H1 (cell line): ENCODE measurements around the gene ZBTB2. TPM values are rescaled to one million over a fixed set of nuclear protein-coding genes. Genes with fewer than 3 reads are reported as not detected.

Experiments
- polyA plus RNA-seq, 7 experiments: library from polyadenylated mRNA; depleted of rRNA in 3 of 7; stranded (reverse) in 5 of 7; unstranded in 2 of 7; fragments of >200 nt in 5 of 7; fragments of 200-250 nt in 2 of 7; gene quantifications; 1 replicate in 5 of 7; 2 replicates in 1 of 7; 4 replicates in 1 of 7; pipeline versions ENCODE4 v1.2.1 to v1.2.3, GENCODE V29; 2011 to 2013; ENCODE audit warnings: missing spikeins in 2 of 7, mixed read lengths in 2 of 7
- small RNA-seq: library from polyadenylated mRNA; stranded (forward); fragments of <200 nt; extraction: miRNeasy Mini kit (QIAGEN cat#:217004); gene quantifications from one replicate; pipeline ENCODE3, GENCODE V24; 2013; ENCODE audit not compliant: insufficient read depth
- total RNA-seq: library from RNA; stranded (reverse); fragmentation: NEBNext Ultra II Directional; extraction: Animal tissue kit (Norgen Biotek cat#: 25700); gene quantifications from 2 replicates; pipeline ENCODE4 v1.2.1, GENCODE V29; 2021

ZBTB2 gene
- total and polyA plus RNA-seq, 2 of the 8 experiments (the other 6 are each of a cell fraction or from before 2014, with no cell fraction given): 16.1 to 23.7 TPM

Small RNA genes within 50 kb of the gene (small RNA-seq; reads per million reads assigned to genes)
- not detected for gene RF00019

Other genes with a start within 250 kb of the ZBTB2 start
- gene AKAP12, start 151.6 kb downstream of the ZBTB2 start, total RNA-seq: 79.2 and 84.2 TPM in 2 replicates
- gene AKAP12, start 151.6 kb downstream of the ZBTB2 start, polyA plus RNA-seq (2011; rRNA removed): 10.6 and 14.6 TPM in 2 replicates
- gene RMND1, start 60.6 kb upstream of the ZBTB2 start, total RNA-seq: 21.9 and 24.0 TPM in 2 replicates
- gene RMND1, start 60.6 kb upstream of the ZBTB2 start, polyA plus RNA-seq (2011; rRNA removed): 4.5 and 7.3 TPM in 2 replicates
- 0.09 TPM in 1 of 2 replicates, not detected in the other for gene CCDC170, start 102.5 kb upstream of the ZBTB2 start, total RNA-seq
- 0.03 and 0.06 TPM in 2 replicates for gene CCDC170, start 102.5 kb upstream of the ZBTB2 start, polyA plus RNA-seq (2011; rRNA removed)